HS-5 (cell line): ENCODE measurements around the gene TTL.
"Not testable (repeated sequence)": the region's sequence is repeated elsewhere in the genome, so short reads cannot be mapped to it uniquely, and the experiment has no call there.

Source experiments
- DNase-seq: peaks from one replicate; pipeline ENCODE4 v3.0.0-alpha.2; 2012; ENCODE audit warnings: low read depth

The TTL gene

DNA sequence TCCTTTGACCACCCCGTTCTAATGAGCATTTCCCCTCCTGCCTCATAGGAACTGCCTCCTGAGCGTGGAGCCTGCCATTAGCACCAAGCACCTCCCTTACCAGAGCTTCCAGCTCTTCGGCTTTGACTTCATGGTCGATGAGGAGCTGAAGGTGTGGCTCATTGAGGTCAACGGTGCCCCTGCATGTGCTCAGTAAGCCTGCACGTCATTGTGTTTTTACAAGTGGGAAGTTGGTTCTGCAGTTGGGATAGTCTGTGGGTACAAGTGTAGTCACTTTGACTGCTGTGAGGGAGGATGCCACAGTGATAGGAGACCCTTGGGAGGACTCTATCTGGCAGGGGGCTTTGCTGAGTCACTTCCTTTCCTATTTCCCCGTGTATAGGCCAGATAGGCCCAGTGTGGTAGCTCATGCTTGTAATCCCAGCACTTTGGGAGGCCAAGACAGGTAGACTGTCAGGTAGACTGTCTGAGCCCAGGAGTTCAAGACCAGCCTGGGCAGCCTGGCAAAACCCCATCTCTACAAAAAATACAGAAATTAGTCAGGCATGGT, 38.4 kb downstream of the TTL start:
- DNase-seq, result no peak

DNA sequence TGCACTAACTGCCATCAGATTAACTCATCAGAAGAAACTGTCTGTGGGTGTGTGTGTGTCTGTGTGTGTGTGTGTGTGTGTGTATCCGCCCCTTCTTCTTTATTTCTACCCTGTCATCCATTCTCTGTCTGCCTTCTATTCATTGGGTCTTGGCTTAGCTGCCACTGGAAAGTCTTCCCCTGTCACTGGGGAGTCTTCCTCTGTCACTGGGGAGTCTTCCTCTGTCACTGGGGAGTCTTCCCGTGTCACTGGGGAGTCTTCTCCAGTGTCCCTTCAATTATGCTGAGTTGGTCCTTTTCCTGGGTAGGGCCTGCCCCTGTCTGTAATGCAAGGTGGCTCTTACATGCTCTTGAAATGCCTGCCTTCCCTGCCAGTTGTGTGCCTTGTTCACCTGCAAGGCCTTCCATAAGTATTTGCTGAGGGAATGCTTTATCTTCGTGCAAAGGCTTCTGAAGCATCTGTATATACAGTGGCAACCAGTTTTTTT, 41.4 kb downstream of the TTL start:
- no peak for DNase-seq

DNA sequence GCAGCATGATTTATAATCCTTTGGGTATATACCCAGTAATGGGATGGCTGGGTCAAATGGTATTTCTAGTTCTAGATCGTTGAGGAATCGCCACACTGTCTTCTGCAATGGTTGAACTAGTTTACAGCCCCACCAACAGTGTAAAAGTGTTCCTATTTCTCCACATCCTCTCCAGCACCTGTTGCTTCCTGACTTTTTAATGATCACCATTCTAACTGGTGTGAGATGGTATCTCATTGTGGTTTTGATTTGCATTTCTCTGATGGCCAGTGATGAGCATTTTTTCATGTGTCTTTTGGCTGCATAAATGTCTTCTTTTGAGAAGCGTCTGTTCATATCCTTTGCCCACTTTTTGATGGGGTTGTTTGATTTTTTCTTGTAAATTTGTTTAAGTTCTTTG, 42.3 kb downstream of the TTL start:
- not testable (repeated sequence) for DNase-seq

DNA sequence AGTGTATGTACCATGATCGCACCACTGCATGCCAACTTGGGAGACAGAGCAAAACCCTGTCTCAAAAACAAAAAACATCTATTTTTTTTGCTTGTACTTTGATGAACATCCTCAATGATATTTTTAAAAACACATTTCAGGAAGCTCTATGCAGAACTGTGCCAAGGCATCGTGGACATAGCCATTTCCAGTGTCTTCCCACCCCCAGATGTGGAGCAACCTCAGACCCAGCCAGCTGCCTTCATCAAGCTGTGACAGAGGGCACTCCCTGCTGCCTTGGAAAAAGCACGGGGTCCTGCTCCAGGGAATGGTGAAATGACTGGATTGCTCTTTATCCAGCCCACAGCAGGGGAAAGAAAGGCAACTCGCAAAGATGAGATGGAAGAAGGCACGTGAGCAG, 46.6 kb downstream of the TTL start:
- DNase-seq, result no peak

DNA sequence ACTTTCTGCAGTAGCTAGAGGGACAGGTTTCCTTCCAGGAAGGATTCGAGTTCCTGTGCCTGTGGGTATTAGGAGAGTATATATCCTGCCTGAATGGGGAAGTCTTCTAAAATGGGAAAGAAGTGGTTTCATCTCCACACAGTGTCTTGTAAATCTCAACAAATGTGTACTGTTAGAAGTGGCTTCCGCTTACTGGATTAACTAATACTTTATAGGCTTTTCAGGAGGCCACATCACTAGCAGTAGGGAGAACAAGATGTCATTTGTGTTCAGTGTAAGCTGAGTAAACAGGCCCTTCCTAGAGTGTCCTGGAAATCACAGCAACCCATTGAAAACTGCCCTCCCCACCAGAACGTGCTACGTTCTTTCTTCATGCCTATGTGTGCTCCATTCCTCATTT, 47.8 kb downstream of the TTL start:
- no peak for DNase-seq

DNA sequence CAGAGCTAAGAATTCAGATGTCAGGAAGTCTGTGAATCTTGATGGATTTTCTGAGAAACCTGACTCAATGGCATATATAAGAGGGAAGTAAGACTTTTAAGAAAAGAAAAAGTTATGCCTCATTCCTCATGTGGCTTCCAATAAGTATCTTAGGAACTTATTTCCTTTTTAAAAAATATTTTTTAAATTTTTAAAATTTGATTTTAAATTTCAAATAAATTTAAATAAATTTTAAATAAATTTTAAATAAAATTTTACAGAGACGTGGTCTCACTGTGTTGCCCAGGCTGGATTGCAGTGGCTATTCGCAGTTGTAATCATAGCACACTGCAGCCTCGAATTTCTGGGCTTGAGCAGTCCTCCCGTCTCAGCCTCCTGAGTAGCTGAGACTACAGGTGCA, 48.8 kb downstream of the TTL start:
- no peak for DNase-seq

DNA sequence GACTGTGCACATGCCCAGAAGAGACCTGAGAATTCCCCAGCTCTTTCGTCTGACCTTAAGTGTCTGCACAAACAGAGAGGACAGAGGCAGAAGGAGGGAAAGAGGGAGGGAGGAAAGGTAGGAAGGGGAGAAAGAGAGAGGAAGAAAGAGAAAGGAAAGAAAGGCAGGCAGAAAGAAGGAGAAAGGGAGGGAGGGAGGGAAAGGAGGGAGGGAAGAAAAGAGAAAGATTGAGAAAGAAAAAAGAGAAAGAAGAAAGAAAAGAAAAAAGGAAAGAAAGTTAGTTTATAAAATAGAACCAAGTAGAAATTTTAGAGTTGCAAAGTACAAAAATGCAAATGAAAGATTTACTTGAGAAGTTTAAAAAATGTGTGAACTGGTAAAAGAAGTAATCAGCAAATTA, 52.9 kb downstream of the TTL start:
- no peak for DNase-seq

DNA sequence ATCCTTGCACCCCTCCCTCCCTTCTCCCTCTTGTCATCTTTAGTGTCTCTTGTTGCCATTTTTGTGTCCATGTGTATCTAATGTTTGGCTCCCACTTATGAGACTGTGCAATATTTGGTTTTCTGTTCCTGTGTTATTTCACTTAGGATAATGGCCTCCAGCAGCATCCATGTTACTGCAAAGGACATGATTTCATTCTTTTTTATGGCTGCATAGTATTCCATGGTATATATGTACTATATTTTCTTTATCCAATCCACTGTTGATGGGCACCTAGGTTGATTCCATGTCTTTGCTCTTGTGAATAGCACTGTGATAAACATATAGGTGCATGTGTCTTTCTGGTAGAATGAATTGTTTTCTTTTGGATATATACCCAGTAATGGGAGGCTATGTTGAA, 54.7 kb downstream of the TTL start:
- not testable (repeated sequence) for DNase-seq

DNA sequence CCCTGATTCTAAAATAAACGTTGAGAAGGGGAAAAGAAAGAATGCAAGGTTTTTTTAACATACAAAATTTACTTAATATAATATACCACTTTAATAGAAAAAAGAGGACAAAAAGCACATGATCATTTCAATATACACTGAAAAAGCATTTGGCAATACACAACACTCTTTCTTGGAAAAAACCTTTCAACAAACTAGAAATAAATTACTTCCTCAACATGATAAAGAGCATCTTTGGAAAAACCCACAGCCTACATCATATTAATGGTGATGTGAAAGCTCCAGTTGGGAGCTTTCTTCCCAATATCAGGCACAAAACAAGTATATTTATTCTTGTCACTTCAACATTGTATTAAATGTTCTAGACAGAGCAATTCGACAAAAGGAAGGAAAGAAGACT, 57.4 kb downstream of the TTL start:
- DNase-seq, result no peak

DNA sequence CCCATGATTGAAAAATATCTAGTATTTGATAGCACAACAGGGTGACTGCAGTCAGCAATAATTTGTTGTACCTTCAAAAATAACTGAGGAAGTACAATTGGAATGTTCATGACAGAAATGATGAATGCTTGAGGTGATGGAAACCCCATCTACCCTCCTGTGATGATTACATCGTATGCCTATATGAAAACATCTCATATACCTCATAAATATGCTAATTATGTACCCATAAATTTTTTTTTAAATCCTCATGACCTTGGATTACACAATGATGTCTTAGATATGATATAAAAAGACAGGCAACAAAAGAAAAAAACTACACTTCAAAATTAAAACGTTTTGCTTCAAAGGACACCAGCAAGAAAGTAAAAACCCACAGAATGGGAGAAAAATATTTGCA, 59.0 kb downstream of the TTL start:
- no peak for DNase-seq

DNA sequence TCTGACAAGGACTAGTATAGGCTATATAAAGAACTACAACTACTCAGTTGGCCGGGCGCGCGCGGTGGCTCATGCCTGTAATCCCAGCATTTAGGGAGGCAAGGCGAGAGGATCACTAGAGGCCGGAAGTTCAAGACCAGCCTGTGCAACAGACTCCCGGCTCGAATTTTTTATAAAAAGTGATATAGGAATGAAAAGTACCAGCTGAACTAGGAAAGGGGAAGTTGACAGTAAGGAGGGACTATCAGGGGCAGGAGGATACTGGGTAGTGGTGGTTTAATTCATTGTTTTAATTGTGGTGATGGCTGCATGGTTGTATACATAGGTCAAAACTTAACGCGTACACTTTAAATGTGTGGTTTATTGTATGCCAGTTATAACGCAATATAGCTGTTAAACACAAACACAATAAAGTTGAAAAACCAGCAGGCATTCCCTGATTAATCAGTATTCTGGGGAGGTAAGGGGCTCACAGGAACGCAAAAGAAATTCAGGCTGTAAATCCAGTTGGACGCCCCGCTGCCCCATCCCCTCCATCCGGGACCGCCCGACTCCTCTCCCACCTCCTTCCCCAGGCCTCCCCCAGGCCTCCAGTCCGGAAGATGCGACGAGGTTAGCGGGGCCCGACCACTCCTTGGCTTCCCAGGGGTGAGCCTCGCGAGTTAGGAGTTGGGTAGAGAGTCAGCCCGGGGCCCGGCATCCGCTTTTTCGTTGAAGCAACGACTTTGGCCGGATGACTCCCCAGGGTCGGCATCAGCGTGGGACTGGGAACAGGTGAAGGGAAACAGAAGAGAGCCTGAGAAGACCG, 59.6 kb downstream of the TTL start:
- DNase-seq, result no peak

DNA sequence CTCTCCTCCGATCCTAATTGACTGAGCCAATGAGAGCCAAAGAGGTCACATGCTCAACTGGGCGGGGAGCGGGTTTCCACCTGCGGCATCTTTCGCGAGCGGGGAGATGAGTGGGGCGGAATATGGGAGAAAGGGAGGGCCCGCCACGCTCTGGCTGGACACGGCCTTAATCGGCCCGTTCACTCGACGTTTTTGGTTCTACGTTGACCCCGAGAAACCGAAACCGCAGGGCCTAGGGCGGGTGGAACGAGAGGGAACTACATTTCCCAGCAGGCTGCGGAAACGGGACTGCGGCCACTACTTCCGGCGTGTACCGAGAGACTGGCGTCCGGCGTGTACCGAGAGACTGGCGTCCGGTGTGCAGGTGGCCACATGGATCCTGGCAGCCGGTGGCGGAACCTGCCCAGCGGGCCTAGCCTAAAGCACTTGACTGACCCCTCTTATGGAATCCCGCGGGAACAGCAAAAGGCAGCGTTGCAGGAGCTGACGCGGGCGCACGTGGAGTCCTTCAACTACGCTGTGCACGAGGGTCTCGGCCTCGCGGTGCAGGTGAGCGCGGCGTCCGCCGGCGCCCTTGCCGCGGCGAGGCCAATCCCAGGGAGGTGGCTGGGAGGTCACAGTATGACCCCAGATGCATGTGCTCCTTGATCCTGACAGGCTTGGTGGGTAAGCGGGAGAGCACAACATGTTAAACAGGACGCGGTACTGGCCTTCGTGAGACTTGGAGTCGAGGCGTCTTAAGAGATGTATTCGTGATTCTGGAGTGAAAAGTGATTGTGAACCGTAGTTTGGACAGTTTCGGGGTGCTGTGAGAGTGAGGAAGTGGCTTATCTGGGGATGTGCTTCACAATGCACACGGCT, 60.4 kb downstream of the TTL start, which contains the start of gene POLR1B:
POLR1B (plus strand) TSS at position 343 of the 861 bp plus-strand sequence; CDS start at position 373, 30 bp downstream.
- peak; percentile 68 for DNase-seq

DNA sequence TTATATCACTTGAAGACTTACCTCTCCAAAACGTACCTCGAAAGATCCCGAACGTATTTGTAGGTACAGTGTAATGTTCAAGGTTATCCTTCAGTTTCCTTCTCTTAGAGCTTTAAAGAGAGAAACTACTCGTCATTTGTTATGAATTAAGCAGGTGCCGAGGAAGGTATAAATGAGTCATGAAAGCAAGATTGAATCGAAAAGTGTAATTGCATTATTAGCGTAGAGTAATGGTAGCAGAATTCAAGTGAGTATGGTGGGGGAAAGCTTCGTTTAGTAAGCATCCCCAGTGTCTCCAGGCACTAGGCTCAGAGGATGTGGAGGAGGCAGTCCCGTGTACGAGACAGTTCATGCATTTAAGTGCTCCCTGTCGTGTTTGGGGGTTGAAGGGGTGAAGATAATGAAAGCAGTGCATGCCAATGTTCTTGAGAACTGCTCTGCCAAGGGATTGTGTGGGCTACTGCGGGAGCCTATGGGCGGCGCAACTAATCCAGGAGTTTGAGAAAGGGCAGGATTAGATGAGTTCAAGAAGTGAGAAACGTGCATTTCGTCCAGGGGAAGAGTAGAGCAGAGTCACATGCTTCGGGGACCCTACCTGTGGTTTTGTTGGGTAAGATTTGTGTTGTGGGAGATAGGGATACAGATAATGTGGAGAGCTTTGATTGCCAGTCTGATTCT, 61.2 kb downstream of the TTL start:
- DNase-seq, result no peak

DNA sequence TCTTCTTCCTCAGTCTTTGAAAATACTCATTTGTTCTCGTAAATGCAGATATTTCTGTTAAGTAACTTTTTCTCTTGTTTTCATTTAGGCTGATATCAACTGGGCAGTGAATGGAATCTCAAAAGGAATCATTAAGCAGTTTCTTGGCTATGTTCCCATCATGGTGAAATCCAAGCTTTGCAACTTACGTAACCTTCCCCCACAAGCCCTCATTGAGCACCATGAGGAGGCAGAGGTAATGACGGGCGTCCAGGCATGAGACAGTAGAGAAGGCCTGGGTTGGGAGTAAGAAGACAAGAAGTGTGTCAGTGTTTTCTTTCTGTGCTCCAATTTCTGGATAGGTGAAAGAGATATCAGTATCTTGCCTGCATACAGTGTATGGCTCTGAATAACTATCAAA, 65.4 kb downstream of the TTL start:
- no peak for DNase-seq

DNA sequence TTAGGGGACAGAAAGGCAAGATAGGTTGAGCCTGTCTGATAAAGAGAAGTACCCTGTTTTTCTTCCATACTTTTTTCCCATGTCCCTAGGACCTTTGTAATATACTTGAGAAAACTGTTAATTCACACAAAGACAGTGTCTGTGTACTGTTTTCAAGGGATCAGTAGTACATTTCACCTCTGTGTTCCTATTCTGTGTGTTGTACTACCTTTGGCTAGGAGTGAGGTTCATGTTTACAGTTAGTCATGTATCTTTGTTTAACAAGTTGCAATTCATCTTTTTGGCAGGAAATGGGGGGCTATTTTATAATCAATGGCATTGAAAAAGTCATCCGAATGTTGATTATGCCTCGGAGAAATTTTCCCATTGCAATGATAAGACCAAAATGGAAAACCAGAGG, 67.0 kb downstream of the TTL start:
- no peak for DNase-seq

DNA sequence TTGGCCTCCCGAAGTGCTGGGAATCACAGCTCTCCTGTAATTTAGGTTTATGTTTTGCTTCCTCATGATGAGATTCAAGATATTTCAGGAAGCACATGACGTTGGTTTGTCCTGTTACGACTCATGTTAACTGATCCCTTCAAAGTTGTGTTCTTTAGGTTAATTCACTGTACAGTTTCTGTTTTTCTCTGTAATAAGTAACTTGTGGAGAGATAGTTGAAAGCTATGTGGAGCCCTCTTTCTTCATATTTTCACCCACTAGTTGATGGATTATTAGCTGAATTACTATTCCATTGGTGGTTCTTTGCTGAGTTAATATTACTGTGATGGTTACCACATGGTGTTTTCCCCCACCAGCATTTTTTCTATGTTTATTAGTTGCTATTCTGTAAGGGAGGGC, 84.1 kb downstream of the TTL start:
- DNase-seq, result no peak

DNA sequence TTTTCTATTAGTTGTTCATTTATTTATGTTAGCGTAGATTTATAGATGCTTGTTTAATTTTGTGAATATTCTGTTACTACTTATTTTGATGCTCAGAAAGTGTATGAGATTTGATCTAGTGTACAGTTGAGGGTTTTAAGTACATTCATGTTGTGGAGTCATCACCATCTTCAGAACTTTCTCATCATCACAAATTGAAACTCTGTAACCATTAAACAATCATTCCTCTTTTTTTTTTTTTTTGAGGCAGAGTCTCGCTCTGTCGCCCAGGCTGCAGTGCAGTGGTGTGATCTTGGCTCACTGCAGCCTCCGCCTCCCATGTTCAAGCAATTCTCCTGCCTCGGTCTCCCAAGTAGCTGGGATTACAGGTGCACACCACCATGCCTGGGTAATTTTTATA, 84.6 kb downstream of the TTL start:
- not testable (repeated sequence) for DNase-seq

DNA sequence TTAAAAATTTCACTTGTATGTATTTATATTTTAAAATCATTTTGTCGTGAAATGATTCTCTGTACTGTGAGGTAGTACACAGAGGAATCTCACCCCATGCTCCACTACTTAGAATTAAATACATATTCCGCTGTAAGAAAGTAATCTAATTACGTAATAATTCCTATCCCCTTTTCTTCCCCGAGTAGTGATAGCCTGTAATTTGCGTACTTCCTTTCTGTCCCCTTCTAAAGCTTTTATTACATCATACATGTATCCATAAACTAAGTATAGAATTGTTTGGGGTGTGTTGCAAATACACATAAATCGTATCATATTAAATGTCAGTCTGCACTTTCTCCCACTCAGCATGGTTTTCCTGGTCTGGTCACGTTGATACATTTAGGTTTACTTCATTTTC, 90.0 kb downstream of the TTL start:
- no peak for DNase-seq

DNA sequence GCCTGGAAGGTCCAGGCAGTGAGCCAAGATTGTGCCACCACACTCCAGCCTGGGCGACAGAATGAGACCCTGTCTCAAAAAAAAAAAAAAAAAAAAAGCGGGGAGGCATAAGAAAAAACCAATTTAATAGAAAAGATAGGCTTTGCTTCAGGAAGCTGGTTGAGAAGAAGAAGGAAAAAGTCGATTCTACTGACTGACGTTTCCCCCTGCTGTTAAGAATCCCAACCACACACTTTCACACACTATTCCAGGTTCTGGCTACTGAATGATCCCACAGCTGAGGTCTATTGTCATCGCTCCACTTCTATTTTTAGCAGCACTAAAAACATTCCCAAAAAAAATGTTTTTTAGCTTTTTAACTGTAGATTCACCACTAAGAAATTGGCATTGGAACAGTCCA, 95.8 kb downstream of the TTL start:
- no peak for DNase-seq

DNA sequence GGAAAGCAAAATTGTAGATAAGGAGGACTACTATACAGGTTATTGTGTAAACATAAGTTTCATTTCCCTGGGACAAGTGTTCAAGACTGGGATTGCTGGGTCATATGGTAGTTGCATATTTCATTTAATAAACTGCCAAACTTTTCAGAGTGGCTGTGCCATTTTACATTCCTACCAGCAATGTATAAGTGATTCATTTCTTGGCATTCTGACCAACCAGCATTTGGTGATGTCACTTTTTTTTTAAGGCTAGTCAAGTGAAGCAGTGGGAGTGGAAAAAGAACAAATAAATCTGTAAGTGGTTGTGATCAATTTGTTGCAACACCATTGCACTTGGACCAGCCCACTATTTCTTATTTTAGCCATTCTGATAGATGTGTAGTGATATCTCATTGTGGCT, 97.3 kb downstream of the TTL start:
- peak; percentile 97 for DNase-seq

DNA sequence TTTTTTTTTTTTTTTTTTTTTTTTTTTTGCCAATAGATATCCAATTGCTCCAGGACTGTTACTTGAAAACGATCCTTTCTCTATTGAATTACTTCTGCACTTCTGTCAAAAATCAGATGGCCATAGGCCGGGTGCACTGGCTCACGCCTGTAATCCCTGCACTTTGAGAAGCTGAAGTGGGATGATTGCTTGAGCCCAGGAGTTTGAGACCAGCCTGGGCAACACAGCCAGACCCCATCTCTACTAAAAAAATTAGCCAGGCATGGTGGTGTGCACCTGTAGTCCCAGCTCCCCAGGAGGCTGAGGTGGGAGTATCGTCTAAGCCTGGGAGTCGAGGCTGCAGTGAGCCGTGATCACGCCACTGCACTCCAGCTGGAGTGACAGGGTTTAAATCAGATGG, 98.1 kb downstream of the TTL start:
- DNase-seq, result no peak

DNA sequence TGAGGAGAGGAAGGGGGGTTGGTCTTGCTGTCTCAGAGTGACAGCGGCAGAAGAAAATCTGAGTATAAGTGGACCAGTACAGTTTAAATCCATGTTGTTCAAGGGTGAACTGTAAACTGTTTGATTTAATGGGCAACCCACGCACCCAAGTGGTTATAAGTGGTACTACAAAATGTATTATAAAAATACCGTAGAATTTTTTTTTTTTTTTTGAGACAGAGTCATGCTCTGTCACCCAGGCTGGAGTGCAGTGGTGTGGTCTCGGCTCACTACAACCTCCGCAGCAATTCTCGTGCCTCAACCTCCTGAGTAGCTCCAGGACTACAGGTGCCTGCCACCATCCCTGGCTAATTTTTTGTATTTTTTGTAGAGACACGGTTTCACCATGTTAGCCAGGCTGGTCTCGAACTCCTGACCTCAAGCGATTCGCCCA, 100.4 kb downstream of the TTL start:
- peak; percentile 65 for DNase-seq
